A549 (cell line): ENCODE measurements around the gene CDC42EP1. TPM values are rescaled to one million over a fixed set of nuclear protein-coding genes. Genes with fewer than 3 reads are reported as not detected.

Experiments
- ATAC-seq, 2 experiments: fragments of 200-7000 bp in 1 of 2; fragments of >200 bp in 1 of 2; cut with Nextera tagmentation in 1 of 2; cut with Tn5 transposase in 1 of 2; 3 replicates each; pipeline versions ENCODE4 v1.8.0 to v1.9.1; 2018 to 2020; ENCODE audit warnings: mild to moderate bottlenecking in 1 of 2, moderate library complexity in 1 of 2
- CTCF ChIA-PET: fragments of 300-600 bp; sonication (Branson Sonifier 250); formaldehyde crosslinking; extraction: SDS; loops from one replicate; lab custom pipeline; 2021; ENCODE audit warnings: antibody characterized with exemption, inconsistent platforms; lab: Yijun Ruan, JAX
- POLR2A ChIA-PET: fragments of 350-600 bp; formaldehyde crosslinking; extraction: SDS; loops from one replicate; lab custom pipeline; 2021; ENCODE audit warnings: antibody characterized with exemption, inconsistent platforms; lab: Yijun Ruan, JAX
- DNase-seq, 2 experiments: peaks; one replicate each; pipeline versions ENCODE4 v3.0.0 to v3.0.0-alpha.2; 2011 to 2016; ENCODE audit warnings: low read depth in 1 of 2, low spot score in 1 of 2
- FAIRE-seq: peaks from 2 replicates; lab custom pipeline; 2011; peaks lifted over from hg19 to GRCh38; lab: Jason Lieb, UNC
- H3K27ac ChIP-seq, 2 experiments: fragments of >200 bp; sonication (Bioruptor Twin); formaldehyde crosslinking; 3 replicates each; pipeline ENCODE4 v1.5.1; 2016 to 2017
- H3K4me1 ChIP-seq: fragments of >200 bp; sonication (Bioruptor Twin); formaldehyde crosslinking; 3 replicates; pipeline ENCODE4 v1.6.1; 2016
- H3K4me2 ChIP-seq: fragments of >200 bp; sonication (Bioruptor Twin); formaldehyde crosslinking; 3 replicates; pipeline ENCODE4 v1.6.1; 2016
- H3K4me3 ChIP-seq: fragments of >200 bp; sonication (Bioruptor Twin); formaldehyde crosslinking; 3 replicates; pipeline ENCODE4 v1.5.1; 2016
- H3K9me3 ChIP-seq: fragments of >200 bp; sonication (Bioruptor Twin); formaldehyde crosslinking; 3 replicates; pipeline ENCODE4 v1.6.1; 2016
- BCL3 ChIP-seq: fragments of >200 bp; sonication (Bioruptor Twin); formaldehyde crosslinking; IDR thresholded peaks from 3 replicates; pipeline ENCODE4 v1.6.1; 2016
- BHLHE40 ChIP-seq: IDR thresholded peaks from 2 replicates; pipeline ENCODE4 v1.6.1; 2012; ENCODE audit warnings: low read depth, low read length, inconsistent platforms
- CBX2 ChIP-seq: fragments of 200-600 bp; sonication (generic); IDR thresholded peaks from 2 replicates; pipeline ENCODE4 v1.6.1; 2016; ENCODE audit warnings: low read depth, mild to moderate bottlenecking, borderline replicate concordance
- E2F6 ChIP-seq: IDR thresholded peaks from 2 replicates; pipeline ENCODE4 v1.6.1; 2012; ENCODE audit warnings: low read depth, borderline replicate concordance
- FOXS1 ChIP-seq: fragments of 250-450 bp; sonication (Bioruptor Pico); IDR thresholded peaks from 2 replicates; pipeline ENCODE4 v1.5.0; 2020; ENCODE audit warnings: mild to moderate bottlenecking, moderate library complexity
- GATA3 ChIP-seq: IDR thresholded peaks from 2 replicates; pipeline ENCODE4 v1.6.1; 2012; ENCODE audit warnings: borderline replicate concordance
- HDAC2 ChIP-seq: fragments of 200-600 bp; sonication (generic); IDR thresholded peaks from 2 replicates; pipeline ENCODE4 v1.6.1; 2016
- HES2 ChIP-seq: fragments of >200 bp; sonication (Bioruptor Twin); formaldehyde crosslinking; IDR thresholded peaks from 2 replicates; pipeline ENCODE4 v1.6.1; 2016
- HMGXB4 ChIP-seq: fragments of 250-450 bp; sonication (Bioruptor Pico); IDR thresholded peaks from 2 replicates; pipeline ENCODE4 v1.5.0; 2021; ENCODE audit warnings: mild to moderate bottlenecking, moderate library complexity, borderline replicate concordance
- HOXA7 ChIP-seq: fragments of 250-450 bp; sonication (Bioruptor Pico); IDR thresholded peaks from 2 replicates; pipeline ENCODE4 v1.5.0; 2020; ENCODE audit warnings: mild to moderate bottlenecking, moderate library complexity
- HOXB5 ChIP-seq: fragments of 250-450 bp; sonication (Bioruptor Pico); IDR thresholded peaks from 2 replicates; pipeline ENCODE4 v1.5.0; 2020; ENCODE audit warnings: mild to moderate bottlenecking, moderate library complexity
- JUN ChIP-seq, 2 experiments: fragments of >200 bp; sonication (Bioruptor Twin); formaldehyde crosslinking; IDR thresholded peaks; 2 replicates in 1 of 2; 3 replicates in 1 of 2; pipeline ENCODE4 v1.6.1; 2016 to 2017
- JUNB ChIP-seq: fragments of >200 bp; sonication (Bioruptor Twin); formaldehyde crosslinking; IDR thresholded peaks from 2 replicates; pipeline ENCODE4 v1.6.1; 2016
- KDM1A ChIP-seq: fragments of 200-600 bp; sonication (generic); IDR thresholded peaks from 2 replicates; pipeline ENCODE4 v1.6.1; 2016; ENCODE audit warnings: low read depth, mild to moderate bottlenecking
- MAX ChIP-seq: IDR thresholded peaks from 2 replicates; pipeline ENCODE4 v1.6.1; 2012
- MAZ ChIP-seq: fragments of 150-350 bp; IDR thresholded peaks from 2 replicates; pipeline ENCODE4 v1.6.1; 2014; ENCODE audit warnings: antibody characterized with exemption, low read depth, low read length, borderline replicate concordance
- NPAS2 ChIP-seq: fragments of 250-450 bp; sonication (Bioruptor Pico); IDR thresholded peaks from 2 replicates; pipeline ENCODE4 v1.8.0; 2022; ENCODE audit warnings: mild to moderate bottlenecking, moderate library complexity, borderline replicate concordance
- NR3C1 ChIP-seq: fragments of >200 bp; sonication (Bioruptor Twin); formaldehyde crosslinking; IDR thresholded peaks from 3 replicates; pipeline ENCODE4 v1.6.1; 2017
- PHF8 ChIP-seq: fragments of 200-600 bp; sonication (generic); IDR thresholded peaks from 2 replicates; pipeline ENCODE4 v1.6.1; 2016; ENCODE audit warnings: low read depth, mild to moderate bottlenecking, antibody characterized with exemption, moderate library complexity, borderline replicate concordance
- POLR2A ChIP-seq: IDR thresholded peaks from 2 replicates; pipeline ENCODE4 v1.6.1; 2012; ENCODE audit warnings: mild to moderate bottlenecking, low read length
- RARB ChIP-seq: fragments of 250-450 bp; sonication (Bioruptor Pico); IDR thresholded peaks from 2 replicates; pipeline ENCODE4 v1.8.0; 2021; ENCODE audit warnings: mild to moderate bottlenecking, moderate library complexity
- RNF2 ChIP-seq: fragments of 200-600 bp; sonication (generic); IDR thresholded peaks from 2 replicates; pipeline ENCODE4 v1.6.1; 2016; ENCODE audit warnings: low read depth, mild to moderate bottlenecking, antibody characterized with exemption, moderate library complexity, borderline replicate concordance
- TFCP2L1 ChIP-seq: fragments of 250-450 bp; sonication (Bioruptor Pico); IDR thresholded peaks from 2 replicates; pipeline ENCODE4 v1.5.0; 2021; ENCODE audit warnings: mild to moderate bottlenecking
- TP53 ChIP-seq: fragments of 250-450 bp; sonication (Bioruptor Pico); IDR thresholded peaks from 2 replicates; pipeline ENCODE4 v1.5.0; 2021; ENCODE audit warnings: mild to moderate bottlenecking, moderate library complexity
- WGBS: methylation state at CpG from one replicate; pipeline ENCODE4 v1.1.6; 2017; ENCODE audit errors: missing lambda C conversion rate; 5-methylcytosine and 5-hydroxymethylcytosine counted together
- polyA minus RNA-seq: library from RNA; depleted of rRNA, polyadenylated mRNA; stranded (reverse); fragments of >200 nt; gene quantifications from 2 replicates; pipeline ENCODE4 v1.2.3, GENCODE V29; 2011; rRNA and poly(A)+ RNA removed
- polyA plus RNA-seq, 4 experiments: library from polyadenylated mRNA; depleted of rRNA in 3 of 4; stranded (reverse); fragments of >200 nt; fragmentation: RNase III in 1 of 4; extraction: RNeasy Plus Mini Kit Qiagen cat#74134 plus additional on column Dnase treatment in 1 of 4; gene quantifications; 2 replicates in 3 of 4; 3 replicates in 1 of 4; pipeline ENCODE4 v1.2.3, GENCODE V29; 2011 to 2017

CDC42EP1 gene
- polyA plus RNA-seq (2011; rRNA removed) (12.2 and 16.0 TPM in 2 replicates), polyA plus RNA-seq (2017; fragmentation: RNase III; extraction: RNeasy Plus Mini Kit Qiagen cat#74134 plus additional on column Dnase treatment) (20.2 to 21.5 TPM (median 20.3 TPM) in 3 replicates), polyA minus RNA-seq (9.8 and 15.0 TPM in 2 replicates)
- polyA plus RNA-seq (2012; cell fraction: cytosol; rRNA removed), result 23.4 and 33.7 TPM in 2 replicates
- polyA plus RNA-seq (2012; cell fraction: nucleus; rRNA removed), result 21.3 and 29.9 TPM in 2 replicates

GRCh38 chr22:37559901-37560607 is at the start of gene CDC42EP1:
Gene CDC42EP1, plus strand, starts transcription at chr22:37560480. Its CDS starts 5,870 bp downstream, at chr22:37566350.
- Histone ChIP-seq H3K4me2 (peak within 1 kb of the TSS; percentile 98), H3K4me3 (peak within 1 kb of the TSS; percentile 98), H3K9me3 (no peaks in the 10 kb centered on the region), H3K4me1 (peaks cover 60% of the 10 kb centered on the region), H3K27ac (peak within 1 kb of the TSS; percentile 100)
- CTCF ChIA-PET, result interaction anchor here (2.1 to 18.5 kb wide), 3 partner anchors 15 to 32 kb away, joined by 16 to 771 read pairs (median 187); partner anchors contain the start of gene LGALS2
- WGBS, result 15% methylated on average over 19 of the region's 76 CpGs
- POLR2A ChIA-PET, result interaction anchor here (0.5 to 1.5 kb wide), 5 partner anchors 10 to 233 kb away, joined by 3 to 8 read pairs (median 4); no protein-coding TSS in a partner anchor
- FAIRE-seq, result no peak
- peak in 1 of 2 experiments; percentile 64 for DNase-seq
- peak; percentile 41 to 49 for ATAC-seq
- TF ChIP-seq POLR2A (peak; percentile 75), BCL3 (peak; percentile 50; the same call in 1 of the 3 replicates), RARB (CRISPR knock-in tag) (no peak), CBX2 (no peak), FOXS1 (CRISPR knock-in tag) (no peak), MAZ (no peak), MAX (peak; percentile 67), NPAS2 (CRISPR knock-in tag) (no peak), E2F6 (0 out of 2 replicates have a peak, but pooled peaks have one; percentile 24), JUN (IDR thresholded peaks at IDR 0.05) (peak in 1 of 2 experiments; percentile 78; a peak in 3 of 5 replicates), HOXB5 (CRISPR knock-in tag) (0 out of 2 replicates have a peak, but pooled peaks have one; percentile 32), TP53 (CRISPR knock-in tag) (no peak)

- POLR2A ChIA-PET, result interaction anchor here (1.0 kb wide), 1 partner anchor 9 kb away, joined by 7 read pairs; no protein-coding TSS in a partner anchor
- FAIRE-seq (no peak), ATAC-seq (no peak), DNase-seq (no peak)
- TF ChIP-seq TFCP2L1 (CRISPR knock-in tag) (no peak), KDM1A (peak; percentile 66; the same call in 1 of the 2 replicates), HDAC2 (0 out of 2 replicates have a peak, but pooled peaks have one; percentile 33), HOXA7 (CRISPR knock-in tag) (no peak)
- peaks cover 56% of the 10 kb centered on the region for H3K4me1 ChIP-seq
- H3K27ac ChIP-seq, result peak overlapping the region; percentile 75 to 88
- 77% methylated on average over 5 of the region's 6 CpGs for WGBS
- CTCF ChIA-PET, result interaction anchor here (1.0 to 1.8 kb wide), 5 partner anchors 10 to 216 kb away, joined by 3 to 8 read pairs (median 4); no protein-coding TSS in a partner anchor
- H3K4me3 ChIP-seq, result no peak overlapping the region
- H3K9me3 ChIP-seq, result no peaks in the 10 kb centered on the region
- peak overlapping the region; percentile 83 for H3K4me2 ChIP-seq
Measured at GRCh38 chr22:37511395-37512104, 48.7 kb upstream of the CDC42EP1 start.

- ChIA-PET POLR2A (interaction anchor here (0.7 kb wide), 1 partner anchor 24 kb away, joined by 6 read pairs; no protein-coding TSS in a partner anchor), CTCF (no interaction called here)
- FAIRE-seq (no peak), ATAC-seq (no peak), DNase-seq (no peak)
- Histone ChIP-seq H3K9me3 (no peaks in the 10 kb centered on the region), H3K4me1 (peaks cover 51% of the 10 kb centered on the region), H3K4me2 (no peak overlapping the region), H3K27ac (peak overlapping the region in 1 of 2 experiments; percentile 57; a peak in 3 of 6 replicates), H3K4me3 (no peak overlapping the region)
- WGBS, result 74% methylated on average over 7 of the region's 15 CpGs
- TF ChIP-seq HDAC2 (no peak), MAZ (no peak), HES2 (no peak), HMGXB4 (CRISPR knock-in tag) (no peak), NR3C1 (no peak), RNF2 (no peak), JUNB (no peak), GATA3 (no peak), PHF8 (no peak), BHLHE40 (no peak), MAX (no peak)
Measured at GRCh38 chr22:37514526-37515051, 45.7 kb upstream of the CDC42EP1 start.
